HG03103 (cell line): Measurements from ENCODE around the gene BROX.
"Not testable (repeated sequence)": the region's sequence is repeated elsewhere in the genome, so short reads cannot be mapped to it uniquely, and the experiment has no call there.

Source experiments
- ATAC-seq: cut with Tn5 transposase; IDR thresholded peaks from one replicate; pipeline ENCODE4 v1.9.1; 2021; ENCODE audit warnings: low read depth; ENCODE audit not compliant: unreplicated experiment

BROX gene, protein sequence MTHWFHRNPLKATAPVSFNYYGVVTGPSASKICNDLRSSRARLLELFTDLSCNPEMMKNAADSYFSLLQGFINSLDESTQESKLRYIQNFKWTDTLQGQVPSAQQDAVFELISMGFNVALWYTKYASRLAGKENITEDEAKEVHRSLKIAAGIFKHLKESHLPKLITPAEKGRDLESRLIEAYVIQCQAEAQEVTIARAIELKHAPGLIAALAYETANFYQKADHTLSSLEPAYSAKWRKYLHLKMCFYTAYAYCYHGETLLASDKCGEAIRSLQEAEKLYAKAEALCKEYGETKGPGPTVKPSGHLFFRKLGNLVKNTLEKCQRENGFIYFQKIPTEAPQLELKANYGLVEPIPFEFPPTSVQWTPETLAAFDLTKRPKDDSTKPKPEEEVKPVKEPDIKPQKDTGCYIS

DNA sequence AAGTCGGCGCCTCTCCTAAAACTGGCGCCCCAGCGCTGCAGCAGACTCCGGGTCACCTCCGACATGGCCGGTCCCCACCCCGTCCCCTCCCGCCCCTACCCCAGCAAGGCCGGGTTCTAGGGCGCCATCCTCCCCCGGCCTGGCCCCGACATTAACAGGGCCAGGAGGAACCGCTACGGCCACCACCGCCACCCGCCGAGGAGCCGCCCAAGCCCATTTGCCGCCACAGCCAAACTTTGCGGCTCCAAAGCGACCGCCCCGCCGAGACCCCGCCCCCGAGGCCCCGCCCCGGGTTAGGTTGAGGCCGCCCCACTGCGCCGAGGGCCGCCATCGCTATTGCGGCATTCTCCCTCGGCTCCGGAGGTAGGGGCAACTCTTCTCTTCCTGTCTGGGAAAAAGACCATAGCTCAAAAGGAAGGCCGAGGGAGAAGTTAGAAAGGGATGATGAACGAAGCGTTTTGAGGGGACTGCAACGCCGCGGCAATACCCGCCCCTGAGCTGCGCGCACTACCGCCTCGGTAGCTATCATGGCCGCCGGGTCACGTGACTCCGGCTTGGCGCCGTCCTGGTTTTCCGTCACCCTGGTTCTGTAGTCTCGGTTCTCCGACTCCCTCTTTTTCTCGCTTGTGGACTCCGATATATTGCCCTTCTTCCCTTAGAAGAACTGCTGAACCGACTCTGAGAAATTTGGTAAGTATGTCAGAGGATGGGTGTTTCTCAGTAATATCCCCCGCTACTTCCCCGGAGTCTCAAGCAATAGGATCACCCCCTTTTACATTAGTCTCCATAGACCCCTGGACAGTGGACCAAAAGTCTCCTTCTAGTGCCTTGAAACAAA, at the start of gene BROX, which contains the start of gene AIDA:
BROX (plus strand) TSS at position 312 of the 838 bp plus-strand sequence. CDS start 3,136 bp downstream, outside the sequence.
AIDA (minus strand) TSS at position 239 of the 838 bp plus-strand sequence; CDS start at position 65, 174 bp downstream.
- ATAC-seq = peak; percentile 68

GRCh38 chr1:222663431-222663934, 48.9 kb upstream of the BROX start:
- ATAC-seq = no peak

DNA sequence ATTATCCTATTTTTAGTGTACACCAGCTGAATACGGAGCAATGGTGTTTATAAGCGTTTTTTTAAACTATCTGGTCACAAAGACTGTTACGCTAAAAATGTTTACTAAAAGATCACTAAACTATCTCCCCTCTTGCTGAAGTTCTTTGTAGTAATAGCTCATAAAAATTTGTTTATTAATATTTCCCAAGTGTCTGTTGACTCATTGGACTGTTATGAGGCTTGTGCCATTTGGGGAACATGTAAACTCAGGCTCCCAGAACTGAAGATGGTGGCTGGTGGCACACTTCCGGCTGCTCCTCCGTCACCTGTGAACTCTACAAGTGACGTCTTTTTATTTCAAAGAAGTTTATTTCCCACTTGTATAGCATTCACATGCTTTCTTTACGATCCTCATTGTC, 46.4 kb upstream of the BROX start:
- no peak for ATAC-seq

DNA sequence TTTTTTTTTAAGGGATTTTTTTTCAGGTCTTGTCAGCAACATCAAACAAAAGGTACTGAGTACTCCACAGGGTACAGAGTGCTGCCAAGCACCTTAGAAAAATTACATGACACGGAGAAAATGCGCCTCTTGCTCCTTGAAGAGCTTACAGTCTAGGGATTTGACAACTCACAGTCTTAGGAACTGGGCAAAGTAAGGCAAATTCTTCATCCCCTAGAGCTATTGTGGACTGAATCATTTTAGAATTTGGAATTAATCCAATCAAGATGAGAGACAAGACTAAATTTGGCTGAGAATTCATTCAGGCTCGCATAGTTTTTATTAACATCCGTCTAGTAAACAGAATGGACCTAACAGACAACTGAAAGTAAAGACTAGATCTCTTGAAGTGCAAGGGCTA, 44.2 kb upstream of the BROX start:
- ATAC-seq = not testable (repeated sequence)

GRCh38 chr1:222669107-222669506, 43.3 kb upstream of the BROX start:
- ATAC-seq = not testable (repeated sequence)

DNA sequence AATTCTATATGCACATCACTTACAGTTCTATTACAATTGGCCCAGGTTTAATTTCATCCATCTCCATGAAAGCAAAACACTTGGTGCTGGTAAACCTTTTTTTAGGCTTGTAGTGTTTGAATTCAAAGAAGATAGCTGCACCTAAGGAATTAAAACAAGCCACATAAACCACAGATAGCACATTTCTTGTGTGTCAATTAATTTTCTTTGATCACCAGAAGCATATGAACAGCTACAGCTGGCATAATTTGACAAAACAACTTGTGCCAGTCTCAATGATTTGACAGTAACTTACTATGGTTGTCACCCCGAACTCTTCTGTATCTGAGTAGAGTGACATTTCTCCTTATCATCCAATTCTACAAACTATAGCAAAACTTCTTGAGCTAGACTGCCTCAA, 42.3 kb upstream of the BROX start:
- no peak for ATAC-seq

GRCh38 chr1:222680080-222680479, 32.3 kb upstream of the BROX start:
- ATAC-seq = no peak

DNA sequence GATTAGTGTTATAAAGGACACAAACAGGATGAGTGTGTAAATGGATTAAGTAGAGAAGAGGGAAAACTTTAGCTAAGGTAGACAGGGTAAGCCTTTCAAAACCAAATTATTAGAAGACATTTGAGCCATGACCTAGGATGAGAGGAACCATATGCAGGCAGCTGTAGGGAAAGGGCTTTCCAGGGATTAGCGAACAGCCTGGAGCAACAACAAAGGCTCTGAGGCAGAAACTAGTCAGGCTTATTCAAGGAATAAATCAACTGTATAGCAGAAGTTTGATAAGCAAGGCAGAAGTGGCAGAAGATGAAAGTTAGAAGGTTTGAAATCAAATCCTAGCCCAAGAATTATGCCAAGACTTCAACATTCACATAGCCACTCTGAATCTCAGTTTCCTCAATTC, 21.3 kb upstream of the BROX start:
- ATAC-seq = no peak

GRCh38 chr1:222694927-222695326, 17.4 kb upstream of the BROX start:
- no peak for ATAC-seq

DNA sequence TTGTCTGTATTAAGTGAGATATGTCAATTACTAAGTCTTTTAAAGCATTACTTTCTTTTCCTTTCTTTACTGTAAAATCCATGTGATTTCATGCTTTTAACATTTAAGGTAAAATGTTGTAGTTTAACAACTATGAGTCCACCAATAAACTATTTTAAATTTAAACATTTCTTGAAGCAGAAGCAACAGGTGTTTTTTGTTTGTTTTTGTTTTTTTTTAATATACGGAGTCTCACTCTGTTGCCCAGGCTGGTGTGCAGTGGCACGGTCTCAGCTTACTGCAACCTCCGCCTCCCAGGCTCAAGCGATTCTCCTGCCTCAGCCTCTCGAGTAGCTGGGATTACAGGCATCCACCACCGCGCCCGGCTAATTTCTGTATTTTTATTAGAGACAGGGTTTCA, 15.6 kb upstream of the BROX start:
- no peak for ATAC-seq

GRCh38 chr1:222697203-222697602, 15.2 kb upstream of the BROX start:
- ATAC-seq = no peak

GRCh38 chr1:222697826-222698225, 14.5 kb upstream of the BROX start:
- no peak for ATAC-seq

GRCh38 chr1:222702210-222702609, 10.2 kb upstream of the BROX start:
- ATAC-seq = no peak

- no peak for ATAC-seq
These were observed 8.1 kb upstream of the BROX start for GRCh38 chr1:222704260-222704659.

DNA sequence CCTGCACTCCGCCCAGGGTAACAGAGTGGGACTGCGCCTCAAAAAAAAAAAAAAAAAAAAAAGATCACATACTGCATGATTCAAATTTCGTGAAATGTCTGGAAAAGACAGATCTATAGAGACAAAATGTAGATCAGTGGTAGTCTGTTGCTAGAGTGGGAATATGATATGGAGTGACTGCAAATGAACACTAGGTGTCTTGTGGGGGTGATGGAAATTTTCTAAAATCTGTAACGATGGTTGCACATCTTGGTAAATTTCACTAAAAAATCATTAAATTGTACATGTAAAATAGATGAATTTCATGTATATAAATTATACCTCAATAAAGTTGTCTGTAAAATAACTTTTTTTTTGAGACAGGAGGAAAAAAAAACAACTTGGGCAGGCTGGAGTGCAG, 5.5 kb upstream of the BROX start:
- no peak for ATAC-seq

DNA sequence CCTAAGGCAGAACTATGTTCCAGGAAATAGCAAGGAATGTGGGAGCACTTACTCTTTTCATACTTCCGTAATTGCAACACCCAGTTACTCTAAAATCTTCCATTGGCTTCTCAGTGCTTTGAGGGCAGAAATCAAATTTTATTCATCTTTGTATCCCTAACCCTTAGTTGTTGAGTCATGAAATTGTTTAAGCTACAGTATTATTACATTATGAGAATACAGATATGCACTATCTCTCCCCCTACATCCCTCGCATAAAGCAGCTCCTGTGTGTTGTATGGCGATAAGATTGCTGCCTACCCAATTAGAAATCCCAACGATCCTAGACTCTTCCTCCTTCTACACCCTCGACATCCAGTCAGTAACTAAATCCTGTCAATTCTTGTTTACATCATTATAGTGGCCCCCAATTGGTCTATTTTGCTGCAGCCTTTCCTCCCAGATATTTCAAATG, 2.6 kb upstream of the BROX start:
- no peak for ATAC-seq

- peak; percentile 29 for ATAC-seq
These were observed 778 bp upstream of the BROX start for GRCh38 chr1:222711319-222712252.

GRCh38 chr1:222713091-222713961, 962 bp downstream of the BROX start:
- peak; percentile 52 for ATAC-seq

DNA sequence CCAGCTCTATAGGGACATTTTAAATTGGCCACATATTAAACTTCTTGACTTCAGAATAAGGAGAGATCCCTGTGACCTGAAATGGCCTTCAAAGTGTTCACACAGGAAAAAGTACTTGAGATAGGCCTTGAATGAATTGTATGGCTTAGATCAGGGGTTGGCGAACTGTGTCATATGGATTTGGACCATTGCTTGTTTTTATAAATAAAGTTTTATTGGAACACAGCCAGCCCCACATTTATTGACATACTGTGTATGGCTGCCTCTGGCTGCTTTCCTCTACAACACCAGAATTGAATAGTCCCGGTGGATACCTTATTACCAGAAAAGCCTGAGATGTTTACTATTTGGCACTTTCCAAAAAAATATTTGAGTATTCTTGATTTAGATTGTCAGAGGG, 4.0 kb downstream of the BROX start:
- ATAC-seq = no peak
